GM19240 (cell line): ENCODE results near the gene RNF2.
"Not testable (repeated sequence)": the region's sequence is repeated elsewhere in the genome, so short reads cannot be mapped to it uniquely, and the experiment has no call there.

Source experiments
- DNase-seq: peaks from one replicate; pipeline ENCODE4 v3.0.0; 2011; ENCODE audit warnings: low spot score; ENCODE audit not compliant: insufficient read length

The RNF2 gene

GRCh38 chr1:185049670-185050069 lies 4.3 kb downstream of the RNF2 start:
- DNase-seq = no peak

GRCh38 chr1:185050823-185051451 lies 5.6 kb downstream of the RNF2 start:
- DNase-seq = no peak

- no peak for DNase-seq
These were observed 7.8 kb downstream of the RNF2 start for GRCh38 chr1:185053204-185053603.

- no peak for DNase-seq
These were observed 9.2 kb downstream of the RNF2 start for GRCh38 chr1:185054365-185055060.

- DNase-seq = no peak
These were observed 12.8 kb downstream of the RNF2 start for GRCh38 chr1:185058110-185058509.

GRCh38 chr1:185058876-185059275 lies 13.5 kb downstream of the RNF2 start:
- no peak for DNase-seq

- no peak for DNase-seq
These were observed 14.7 kb downstream of the RNF2 start for GRCh38 chr1:185059950-185060571.

GRCh38 chr1:185062710-185063370 lies 17.5 kb downstream of the RNF2 start:
- DNase-seq = no peak

- DNase-seq = no peak
These were observed 18.4 kb downstream of the RNF2 start for GRCh38 chr1:185063719-185064118.

GRCh38 chr1:185065006-185065405 lies 19.6 kb downstream of the RNF2 start:
- not testable (repeated sequence) for DNase-seq

- no peak for DNase-seq
These were observed 20.8 kb downstream of the RNF2 start for GRCh38 chr1:185066181-185066580.

GRCh38 chr1:185068341-185068740 lies 23.0 kb downstream of the RNF2 start:
- no peak for DNase-seq

GRCh38 chr1:185069202-185069772 lies 23.9 kb downstream of the RNF2 start:
- no peak for DNase-seq

GRCh38 chr1:185070051-185070450 lies 24.7 kb downstream of the RNF2 start:
- no peak for DNase-seq

- DNase-seq = no peak
These were observed 28.4 kb downstream of the RNF2 start for GRCh38 chr1:185073725-185074124.

GRCh38 chr1:185074307-185074706 lies 28.9 kb downstream of the RNF2 start:
- DNase-seq = no peak

GRCh38 chr1:185075476-185075875 lies 30.1 kb downstream of the RNF2 start:
- no peak for DNase-seq

- no peak for DNase-seq
These were observed 32.0 kb downstream of the RNF2 start for GRCh38 chr1:185077374-185077773.

GRCh38 chr1:185080422-185080821 lies 35.1 kb downstream of the RNF2 start:
- no peak for DNase-seq

GRCh38 chr1:185083818-185084217 lies 38.5 kb downstream of the RNF2 start:
- no peak for DNase-seq

- DNase-seq = no peak
These were observed 41.7 kb downstream of the RNF2 start for GRCh38 chr1:185087101-185087500.

- no peak for DNase-seq
These were observed 42.4 kb downstream of the RNF2 start for GRCh38 chr1:185087746-185088145.
